Astrocyte of the spinal cord (primary cell): ENCODE measurements around the gene APOBEC2.

Experiments
- DNase-seq: peaks from one replicate; pipeline ENCODE4 v3.0.0; 2011; ENCODE audit warnings: low read depth, low spot score
- H3K4me3 ChIP-seq: 2 replicates; pipeline ENCODE4 v1.5.1; 2011; ENCODE audit warnings: low read depth, mild to moderate bottlenecking, low read length, moderate library complexity
- CTCF ChIP-seq: IDR thresholded peaks from 2 replicates; pipeline ENCODE4 v1.5.1; 2012; ENCODE audit warnings: low read depth, mild to moderate bottlenecking, low read length, inconsistent platforms
- in situ Hi-C: cut with HindIII; loops from 2 replicates; pipeline ENCODE4 v1.10.0; 2017; ENCODE audit warnings: low sequenced_read_pairs

The APOBEC2 gene

GRCh38 chr6:41036601-41037000, 16.4 kb upstream of the APOBEC2 start:
- no peak for TF ChIP-seq CTCF
- DNase-seq, result no peak
- in situ Hi-C loops, result no loop called here
- H3K4me3 ChIP-seq, result no peak overlapping the region

GRCh38 chr6:41037107-41037900, 15.7 kb upstream of the APOBEC2 start:
- no peak for TF ChIP-seq CTCF
- H3K4me3 ChIP-seq, result no peak overlapping the region
- in situ Hi-C loops, result no loop called here
- DNase-seq, result no peak

GRCh38 chr6:41038205-41038604, 14.8 kb upstream of the APOBEC2 start:
- in situ Hi-C loops, result no loop called here
- no peak for DNase-seq

GRCh38 chr6:41039060-41039998, 13.7 kb upstream of the APOBEC2 start, which contains the start of gene UNC5CL:
Gene UNC5CL, minus strand, starts transcription at chr6:41039221. Its CDS starts 4,147 bp downstream, at chr6:41035074.
- in situ Hi-C loops, result no loop called here
- DNase-seq, result no peak
- TF ChIP-seq CTCF, result peak; percentile 77
- H3K4me3 ChIP-seq, result no peak within 1 kb of the TSS

More at GRCh38 chr6:41038205-41038604, 14.8 kb upstream of the APOBEC2 start:
- no peak for TF ChIP-seq CTCF
- H3K4me3 ChIP-seq, result no peak overlapping the region

- no peak for TF ChIP-seq CTCF
- DNase-seq, result no peak
- no peak overlapping the region for H3K4me3 ChIP-seq
- in situ Hi-C loops, result no loop called here
Observed at GRCh38 chr6:41040101-41040939, 12.7 kb upstream of the APOBEC2 start.
